ENCODE data around the gene GALNT10.

The GALNT10 gene

GRCh38 chr5:154390096-154390495 is 199.6 kb downstream of the GALNT10 start:
- TF ChIP-seq, protein P1, sequence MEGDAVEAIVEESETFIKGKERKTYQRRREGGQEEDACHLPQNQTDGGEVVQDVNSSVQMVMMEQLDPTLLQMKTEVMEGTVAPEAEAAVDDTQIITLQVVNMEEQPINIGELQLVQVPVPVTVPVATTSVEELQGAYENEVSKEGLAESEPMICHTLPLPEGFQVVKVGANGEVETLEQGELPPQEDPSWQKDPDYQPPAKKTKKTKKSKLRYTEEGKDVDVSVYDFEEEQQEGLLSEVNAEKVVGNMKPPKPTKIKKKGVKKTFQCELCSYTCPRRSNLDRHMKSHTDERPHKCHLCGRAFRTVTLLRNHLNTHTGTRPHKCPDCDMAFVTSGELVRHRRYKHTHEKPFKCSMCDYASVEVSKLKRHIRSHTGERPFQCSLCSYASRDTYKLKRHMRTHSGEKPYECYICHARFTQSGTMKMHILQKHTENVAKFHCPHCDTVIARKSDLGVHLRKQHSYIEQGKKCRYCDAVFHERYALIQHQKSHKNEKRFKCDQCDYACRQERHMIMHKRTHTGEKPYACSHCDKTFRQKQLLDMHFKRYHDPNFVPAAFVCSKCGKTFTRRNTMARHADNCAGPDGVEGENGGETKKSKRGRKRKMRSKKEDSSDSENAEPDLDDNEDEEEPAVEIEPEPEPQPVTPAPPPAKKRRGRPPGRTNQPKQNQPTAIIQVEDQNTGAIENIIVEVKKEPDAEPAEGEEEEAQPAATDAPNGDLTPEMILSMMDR (IDR thresholded peaks at IDR 0.05) = no peak
- no peak for TF ChIP-seq ZFX (IDR thresholded peaks at IDR 0.05; ENCODE audit: borderline replicate concordance)
- no peak overlapping the region for H3K27ac ChIP-seq

DNA sequence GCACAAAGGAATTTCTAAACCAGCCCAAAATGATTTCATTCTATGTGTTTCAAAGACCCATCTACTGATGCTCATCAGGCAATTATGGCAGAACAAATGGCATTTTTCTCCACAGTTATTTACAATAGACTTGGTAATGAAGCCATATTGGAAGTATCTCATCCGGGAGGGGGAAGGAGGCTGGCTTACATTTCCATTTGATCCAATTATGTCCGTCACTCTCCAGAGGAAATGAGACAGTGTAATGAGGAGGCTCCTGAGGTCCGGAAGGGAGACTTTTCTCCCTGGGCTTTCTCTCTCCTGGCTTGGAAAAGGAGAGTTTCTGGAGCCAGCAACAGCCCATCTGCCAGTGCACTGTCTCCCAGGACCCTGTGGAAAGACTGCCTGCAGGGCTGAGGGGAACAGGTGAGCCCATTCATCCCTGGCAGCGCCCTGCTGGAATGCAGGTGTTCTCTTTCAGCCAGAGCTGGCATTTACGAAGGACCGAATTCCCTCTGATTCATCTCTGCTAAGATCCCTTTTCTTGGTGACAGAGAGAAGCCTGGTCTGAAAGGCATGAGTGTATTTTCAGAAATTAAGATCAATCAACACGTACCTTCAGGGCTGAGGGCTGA is 200.3 kb downstream of the GALNT10 start:
- no peak overlapping the region for H3K27ac ChIP-seq
- no peak for TF ChIP-seq ZFX (IDR thresholded peaks at IDR 0.05; ENCODE audit: borderline replicate concordance)
- TF ChIP-seq, protein P1 (IDR thresholded peaks at IDR 0.05) = no peak

GRCh38 chr5:154391788-154392187 is 201.3 kb downstream of the GALNT10 start:
- H3K27ac ChIP-seq = no peak overlapping the region
- TF ChIP-seq ZFX (IDR thresholded peaks at IDR 0.05; ENCODE audit: borderline replicate concordance) = no peak
- TF ChIP-seq, protein P1 (IDR thresholded peaks at IDR 0.05) = no peak

DNA sequence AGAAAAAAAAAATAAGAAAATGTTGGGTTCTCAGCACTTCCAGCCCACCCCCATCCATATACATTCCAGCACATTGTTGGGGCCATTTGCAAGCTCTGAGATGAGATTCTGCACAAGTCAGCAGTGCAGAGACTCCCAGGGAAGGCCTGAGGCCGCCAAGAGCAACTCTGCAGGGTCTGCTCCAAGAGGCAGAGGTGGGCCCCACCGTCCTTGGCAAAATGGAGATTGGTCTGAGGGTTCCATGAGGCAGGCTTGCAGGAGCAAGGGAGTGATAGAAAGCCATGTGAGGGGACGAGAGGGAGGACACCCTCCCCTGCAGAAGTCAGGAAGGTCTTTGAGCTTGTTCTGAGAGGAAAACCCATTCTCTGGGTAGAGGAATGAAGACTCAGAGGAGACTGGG is 203.3 kb downstream of the GALNT10 start:
- no peak for TF ChIP-seq ZFX (IDR thresholded peaks at IDR 0.05; ENCODE audit: borderline replicate concordance)
- TF ChIP-seq, protein P1 (IDR thresholded peaks at IDR 0.05) = no peak
- no peak overlapping the region for H3K27ac ChIP-seq

DNA sequence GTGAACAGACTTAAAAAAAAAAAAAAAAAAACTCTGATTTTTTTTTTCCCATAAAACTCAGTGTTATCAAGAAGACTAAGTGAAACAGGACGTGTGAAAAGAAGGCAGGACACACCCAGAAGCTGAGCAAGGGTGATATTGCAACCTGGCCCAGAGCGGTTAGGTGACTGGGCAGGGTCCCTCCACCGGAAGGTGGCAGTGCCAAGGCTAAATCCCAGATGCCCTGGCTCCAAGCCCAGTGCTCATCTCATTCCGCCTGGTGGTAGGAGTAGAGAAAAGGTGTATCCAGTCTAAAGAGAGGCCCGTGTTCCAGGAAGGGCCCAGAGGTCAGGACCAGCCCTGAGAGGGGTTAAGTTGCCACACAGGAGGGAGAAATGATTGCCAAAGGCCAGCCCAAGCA is 203.8 kb downstream of the GALNT10 start:
- no peak overlapping the region for H3K27ac ChIP-seq
- no peak for TF ChIP-seq ZFX (IDR thresholded peaks at IDR 0.05; ENCODE audit: borderline replicate concordance)

GRCh38 chr5:154395407-154396106 is 205.0 kb downstream of the GALNT10 start:
- no peak overlapping the region for H3K27ac ChIP-seq
- no peak for TF ChIP-seq ZFX (IDR thresholded peaks at IDR 0.05; ENCODE audit: borderline replicate concordance)
- TF ChIP-seq, protein P1 (IDR thresholded peaks at IDR 0.05) = no peak

- TF ChIP-seq ZFX (IDR thresholded peaks at IDR 0.05; ENCODE audit: borderline replicate concordance) = no peak
- TF ChIP-seq, protein P1 (IDR thresholded peaks at IDR 0.05) = no peak
- H3K27ac ChIP-seq = no peak overlapping the region
Observed at GRCh38 chr5:154396128-154396527, 205.6 kb downstream of the GALNT10 start.
